Measurements from ENCODE around the gene VMO1.

Gene VMO1

GRCh38 chr17:4751932-4752331 lies 34.2 kb downstream of the VMO1 start:
- no peak overlapping the region for H3K9ac ChIP-seq (ENCODE audit: low read length)
- H3K4me2 ChIP-seq (ENCODE audit: low read length): no peak overlapping the region
- no peak overlapping the region for H3K23ac ChIP-seq (ENCODE audit: low read length)
- no peak overlapping the region for H2BK15ac ChIP-seq (replicated peaks; ENCODE audit: low read depth)
- no peak overlapping the region for H4K5ac ChIP-seq (ENCODE audit: low read length)
- no peak overlapping the region for H4K8ac ChIP-seq (ENCODE audit: low read depth, low read length)
- no peaks in the 10 kb centered on the region for H3K36me3 ChIP-seq (ENCODE audit: control insufficient read depth, insufficient read depth, low read length)
- H2BK5ac ChIP-seq (ENCODE audit: low read length): no peak overlapping the region
- no peak overlapping the region for H3K27ac ChIP-seq (ENCODE audit: low read depth, low read length)
- DNase-seq: no peak
- H2AK5ac ChIP-seq (ENCODE audit: low read length): no peak overlapping the region
- no peak overlapping the region for H3K4ac ChIP-seq (ENCODE audit: low read depth, low read length)
- no peaks in the 10 kb centered on the region for H3K4me1 ChIP-seq (ENCODE audit: control insufficient read depth, low read depth, low read length)
- H3K18ac ChIP-seq (ENCODE audit: low read length): no peak overlapping the region
- WGBS (ENCODE audit: extremely low coverage, insufficient coverage, low lambda C conversion rate): no CpG with 5 or more reads among the region's 5 CpGs
- H3K27me3 ChIP-seq (ENCODE audit: insufficient read depth, low read length, poor library complexity): no peaks in the 10 kb centered on the region
- no peak overlapping the region for H3K4me3 ChIP-seq (ENCODE audit: low read length)
- H2BK120ac ChIP-seq (ENCODE audit: low read depth, low read length): no peak overlapping the region
- no peak overlapping the region for H3K56ac ChIP-seq (ENCODE audit: low read length)
- no peaks in the 10 kb centered on the region for H3K79me1 ChIP-seq (ENCODE audit: low read length)
- no peaks in the 10 kb centered on the region for H3K79me2 ChIP-seq (ENCODE audit: control insufficient read depth, insufficient read depth, low read length)

GRCh38 chr17:4750606-4751005 lies 35.6 kb downstream of the VMO1 start:
- Histone ChIP-seq H3K4me3 (ENCODE audit: low read length) (no peak overlapping the region), H3K36me3 (ENCODE audit: control insufficient read depth, insufficient read depth, low read length) (no peaks in the 10 kb centered on the region), H3K18ac (ENCODE audit: low read length) (no peak overlapping the region), H3K56ac (ENCODE audit: low read length) (no peak overlapping the region), H3K23ac (ENCODE audit: low read length) (no peak overlapping the region), H2BK5ac (ENCODE audit: low read length) (no peak overlapping the region), H4K8ac (ENCODE audit: low read depth, low read length) (no peak overlapping the region), H3K4me1 (ENCODE audit: control insufficient read depth, low read depth, low read length) (no peaks in the 10 kb centered on the region), H3K4ac (ENCODE audit: low read depth, low read length) (no peak overlapping the region), H2AK5ac (ENCODE audit: low read length) (no peak overlapping the region), H3K4me2 (ENCODE audit: low read length) (no peak overlapping the region), H3K79me1 (ENCODE audit: low read length) (no peaks in the 10 kb centered on the region), H2BK15ac (replicated peaks; ENCODE audit: low read depth) (no peak overlapping the region), H2BK120ac (ENCODE audit: low read depth, low read length) (no peak overlapping the region), H3K79me2 (ENCODE audit: control insufficient read depth, insufficient read depth, low read length) (no peaks in the 10 kb centered on the region), H3K9ac (ENCODE audit: low read length) (no peak overlapping the region), H4K5ac (ENCODE audit: low read length) (no peak overlapping the region), H3K27ac (ENCODE audit: low read depth, low read length) (no peak overlapping the region), H3K27me3 (ENCODE audit: insufficient read depth, low read length, poor library complexity) (no peaks in the 10 kb centered on the region)
- no CpG with 5 or more reads among the region's 3 CpGs for WGBS (ENCODE audit: extremely low coverage, insufficient coverage, low lambda C conversion rate)
- DNase-seq: no peak

GRCh38 chr17:4748686-4749085 lies 37.5 kb downstream of the VMO1 start:
- no peak overlapping the region for H3K27ac ChIP-seq (ENCODE audit: low read depth, low read length)
- no peak overlapping the region for H3K4ac ChIP-seq (ENCODE audit: low read depth, low read length)
- no peaks in the 10 kb centered on the region for H3K79me1 ChIP-seq (ENCODE audit: low read length)
- no CpG with 5 or more reads among the region's 4 CpGs for WGBS (ENCODE audit: extremely low coverage, insufficient coverage, low lambda C conversion rate)
- no peak overlapping the region for H2BK120ac ChIP-seq (ENCODE audit: low read depth, low read length)
- no peaks in the 10 kb centered on the region for H3K36me3 ChIP-seq (ENCODE audit: control insufficient read depth, insufficient read depth, low read length)
- no peaks in the 10 kb centered on the region for H3K79me2 ChIP-seq (ENCODE audit: control insufficient read depth, insufficient read depth, low read length)
- H3K9ac ChIP-seq (ENCODE audit: low read length): no peak overlapping the region
- no peak overlapping the region for H3K4me2 ChIP-seq (ENCODE audit: low read length)
- H3K4me3 ChIP-seq (ENCODE audit: low read length): no peak overlapping the region
- no peaks in the 10 kb centered on the region for H3K27me3 ChIP-seq (ENCODE audit: insufficient read depth, low read length, poor library complexity)
- DNase-seq: no peak
- H3K18ac ChIP-seq (ENCODE audit: low read length): no peak overlapping the region
- no peak overlapping the region for H4K5ac ChIP-seq (ENCODE audit: low read length)
- H3K23ac ChIP-seq (ENCODE audit: low read length): no peak overlapping the region
- H2BK5ac ChIP-seq (ENCODE audit: low read length): no peak overlapping the region
- H4K8ac ChIP-seq (ENCODE audit: low read depth, low read length): no peak overlapping the region
- H3K56ac ChIP-seq (ENCODE audit: low read length): no peak overlapping the region
- no peak overlapping the region for H2AK5ac ChIP-seq (ENCODE audit: low read length)
- H2BK15ac ChIP-seq (replicated peaks; ENCODE audit: low read depth): no peak overlapping the region
- H3K4me1 ChIP-seq (ENCODE audit: control insufficient read depth, low read depth, low read length): no peaks in the 10 kb centered on the region

DNA sequence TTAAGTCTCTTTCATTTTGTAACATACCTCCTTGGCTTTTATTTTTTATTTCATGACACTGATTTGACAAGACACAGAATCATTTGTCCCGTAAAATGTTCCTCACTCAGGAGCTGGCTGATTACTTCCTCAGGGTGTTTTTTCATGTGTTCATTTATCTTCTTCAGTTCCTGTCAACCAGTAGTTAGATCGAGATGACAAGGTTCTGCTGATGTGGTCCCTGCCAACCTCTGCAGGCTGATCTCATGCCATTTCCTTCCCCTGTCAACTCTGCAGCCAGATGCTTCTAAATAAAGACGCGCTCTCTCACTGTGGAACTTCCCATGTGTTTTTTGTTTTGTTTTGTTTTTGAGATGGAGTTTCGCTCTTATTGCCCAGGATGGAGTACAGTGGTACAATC lies 38.3 kb downstream of the VMO1 start:
- Histone ChIP-seq H3K27me3 (ENCODE audit: insufficient read depth, low read length, poor library complexity) (no peaks in the 10 kb centered on the region), H3K23ac (ENCODE audit: low read length) (no peak overlapping the region), H3K36me3 (ENCODE audit: control insufficient read depth, insufficient read depth, low read length) (no peaks in the 10 kb centered on the region), H3K4me2 (ENCODE audit: low read length) (no peak overlapping the region), H3K9ac (ENCODE audit: low read length) (no peak overlapping the region), H3K79me1 (ENCODE audit: low read length) (no peaks in the 10 kb centered on the region), H2BK120ac (ENCODE audit: low read depth, low read length) (no peak overlapping the region), H3K18ac (ENCODE audit: low read length) (no peak overlapping the region), H4K8ac (ENCODE audit: low read depth, low read length) (no peak overlapping the region), H3K79me2 (ENCODE audit: control insufficient read depth, insufficient read depth, low read length) (no peaks in the 10 kb centered on the region), H3K27ac (ENCODE audit: low read depth, low read length) (no peak overlapping the region), H3K4me1 (ENCODE audit: control insufficient read depth, low read depth, low read length) (no peaks in the 10 kb centered on the region), H2BK5ac (ENCODE audit: low read length) (no peak overlapping the region), H2AK5ac (ENCODE audit: low read length) (no peak overlapping the region), H3K56ac (ENCODE audit: low read length) (no peak overlapping the region), H2BK15ac (replicated peaks; ENCODE audit: low read depth) (no peak overlapping the region), H3K4ac (ENCODE audit: low read depth, low read length) (no peak overlapping the region), H3K4me3 (ENCODE audit: low read length) (no peak overlapping the region), H4K5ac (ENCODE audit: low read length) (no peak overlapping the region)
- DNase-seq: no peak
- WGBS (ENCODE audit: extremely low coverage, insufficient coverage, low lambda C conversion rate): no CpG with 5 or more reads among the region's 5 CpGs

- peak overlapping the region; percentile 82 for H3K56ac ChIP-seq (ENCODE audit: low read length)
- H3K23ac ChIP-seq (ENCODE audit: low read length): no peak overlapping the region
- DNase-seq: peak; percentile 73
- no peak overlapping the region for H2BK120ac ChIP-seq (ENCODE audit: low read depth, low read length)
- peaks cover 9% of the 10 kb centered on the region for H3K27me3 ChIP-seq (ENCODE audit: insufficient read depth, low read length, poor library complexity)
- peak overlapping the region; percentile 37 for H3K4me3 ChIP-seq (ENCODE audit: low read length)
- H3K27ac ChIP-seq (ENCODE audit: low read depth, low read length): no peak overlapping the region
- peak overlapping the region; percentile 41 for H3K9ac ChIP-seq (ENCODE audit: low read length)
- no CpG with 5 or more reads among the region's 51 CpGs for WGBS (ENCODE audit: extremely low coverage, insufficient coverage, low lambda C conversion rate)
- no peak overlapping the region for H4K5ac ChIP-seq (ENCODE audit: low read length)
- no peak overlapping the region for H4K8ac ChIP-seq (ENCODE audit: low read depth, low read length)
- no peaks in the 10 kb centered on the region for H3K36me3 ChIP-seq (ENCODE audit: control insufficient read depth, insufficient read depth, low read length)
- H3K4me1 ChIP-seq (ENCODE audit: control insufficient read depth, low read depth, low read length): no peaks in the 10 kb centered on the region
- no peaks in the 10 kb centered on the region for H3K79me1 ChIP-seq (ENCODE audit: low read length)
- H3K18ac ChIP-seq (ENCODE audit: low read length): peak overlapping the region; percentile 32
- H2BK15ac ChIP-seq (replicated peaks; ENCODE audit: low read depth): no peak overlapping the region
- H2BK5ac ChIP-seq (ENCODE audit: low read length): no peak overlapping the region
- H3K4ac ChIP-seq (ENCODE audit: low read depth, low read length): no peak overlapping the region
- H2AK5ac ChIP-seq (ENCODE audit: low read length): no peak overlapping the region
- H3K79me2 ChIP-seq (ENCODE audit: control insufficient read depth, insufficient read depth, low read length): no peaks in the 10 kb centered on the region
- peak overlapping the region; percentile 72 for H3K4me2 ChIP-seq (ENCODE audit: low read length)
These were observed 40.9 kb downstream of the VMO1 start for GRCh38 chr17:4744999-4745969.
